ENCODE data around the gene RECK.
"Not testable (repeated sequence)": the region's sequence is repeated elsewhere in the genome, so short reads cannot be mapped to it uniquely, and the experiment has no call there.

RECK gene

GRCh38 chr9:36064448-36065037 lies 27.8 kb downstream of the RECK start:
- DNase-seq: no peak

- DNase-seq: no peak
Measured at GRCh38 chr9:36074055-36074454, 37.3 kb downstream of the RECK start.

GRCh38 chr9:36074870-36075532 lies 38.3 kb downstream of the RECK start:
- no peak for DNase-seq

GRCh38 chr9:36078051-36078450 lies 41.3 kb downstream of the RECK start:
- no peak for DNase-seq

- DNase-seq: peak; percentile 10
Measured at GRCh38 chr9:36080519-36080918, 43.8 kb downstream of the RECK start.

- DNase-seq: no peak
Measured at GRCh38 chr9:36082931-36083330, 46.2 kb downstream of the RECK start.

- DNase-seq: no peak
Measured at GRCh38 chr9:36086442-36086841, 49.7 kb downstream of the RECK start.

GRCh38 chr9:36087054-36087453 lies 50.3 kb downstream of the RECK start:
- DNase-seq: not testable (repeated sequence)

GRCh38 chr9:36088020-36088419 lies 51.3 kb downstream of the RECK start:
- DNase-seq: no peak

GRCh38 chr9:36091026-36091953 lies 54.6 kb downstream of the RECK start:
- DNase-seq: no peak

GRCh38 chr9:36092014-36092413 lies 55.3 kb downstream of the RECK start:
- DNase-seq: no peak

- DNase-seq: no peak
Measured at GRCh38 chr9:36092509-36093215, 55.9 kb downstream of the RECK start.

- DNase-seq: no peak
Measured at GRCh38 chr9:36093384-36093783, 56.7 kb downstream of the RECK start.

GRCh38 chr9:36099718-36100117 lies 63.0 kb downstream of the RECK start:
- no peak for DNase-seq

GRCh38 chr9:36100532-36100931 lies 63.8 kb downstream of the RECK start:
- no peak for DNase-seq

- DNase-seq: no peak
Measured at GRCh38 chr9:36101916-36102741, 65.4 kb downstream of the RECK start.

- peak; percentile 79 for DNase-seq
Measured at GRCh38 chr9:36102742-36103495, 66.2 kb downstream of the RECK start.

- DNase-seq: no peak
Measured at GRCh38 chr9:36109071-36109470, 72.4 kb downstream of the RECK start.

- no peak for DNase-seq
Measured at GRCh38 chr9:36110434-36110833, 73.7 kb downstream of the RECK start.

GRCh38 chr9:36112516-36112915 lies 75.8 kb downstream of the RECK start:
- no peak for DNase-seq

GRCh38 chr9:36113999-36114398 lies 77.3 kb downstream of the RECK start:
- no peak for DNase-seq

GRCh38 chr9:36116593-36116992 lies 79.9 kb downstream of the RECK start:
- DNase-seq: no peak

Measured in NCI-H146 (cell line).